B cell (primary cell): Measurements from ENCODE around the gene ARF5. TPM values are rescaled to one million over a fixed set of nuclear protein-coding genes. Genes with fewer than 3 reads are reported as not detected.

ENCODE experiments used
- ATAC-seq: fragments of 200-7000 bp; cut with Tn5 transposase; one replicate; pipeline ENCODE4 v1.10.0; 2021; ENCODE audit warnings: low read depth, mild to moderate bottlenecking, moderate number of reproducible peaks, moderate library complexity
- CTCF ChIA-PET: fragments of 350-600 bp; sonication (Branson Sonifier 250); formaldehyde crosslinking; loops from one replicate; lab custom pipeline; 2021; ENCODE audit warnings: antibody characterized with exemption, inconsistent platforms; lab: Charles Lee
- POLR2A ChIA-PET: fragments of 350-600 bp; sonication (Branson Sonifier 250); formaldehyde crosslinking; loops from one replicate; lab custom pipeline; 2021; ENCODE audit warnings: antibody characterized with exemption; lab: Charles Lee
- DNase-seq: peaks from one replicate; pipeline ENCODE4 v3.0.0; 2013
- H2AFZ ChIP-seq: 2 replicates; pipeline ENCODE4 v1.6.1; 2012; ENCODE audit warnings: mild to moderate bottlenecking, low read depth, low read length; ENCODE audit not compliant: insufficient read depth, poor library complexity, severe bottlenecking
- H3K27ac ChIP-seq, 2 donors: 1 replicate in 1 of 2; 2 replicates in 1 of 2; pipeline ENCODE4 v1.5.1; 2012 to 2013; ENCODE audit warnings: low read length in 2 of 2, mild to moderate bottlenecking in 2 of 2, moderate library complexity in 1 of 2
- H3K27me3 ChIP-seq, 4 experiments: fragments of 200-600 bp in 1 of 4; sonication (generic) in 1 of 4; replicated peaks in 1 of 4; 1 replicate in 2 of 4; 2 replicates in 2 of 4; pipeline versions ENCODE4 v1.6.1 to v1.7.0; 2013 to 2016; ENCODE audit warnings: low read length in 3 of 4, mild to moderate bottlenecking in 2 of 4, mixed read lengths in 1 of 4, moderate library complexity in 1 of 4; ENCODE audit not compliant: insufficient read depth in 4 of 4, control insufficient read depth in 3 of 4; ENCODE audit errors: control extremely low read depth in 1 of 4
- H3K36me3 ChIP-seq, 2 experiments: replicated peaks in 1 of 2; 1 replicate in 1 of 2; 2 replicates in 1 of 2; pipeline versions ENCODE4 v1.6.1 to v1.7.1; 2013; ENCODE audit warnings: low read length in 1 of 2; ENCODE audit not compliant: insufficient read depth in 2 of 2, control insufficient read depth in 1 of 2; ENCODE audit errors: control extremely low read depth in 1 of 2, extremely low read depth in 1 of 2
- H3K4me1 ChIP-seq, 2 donors: fragments of 200-600 bp in 1 of 2; sonication (generic) in 1 of 2; 1 replicate in 1 of 2; 2 replicates in 1 of 2; pipeline versions ENCODE4 v1.5.1 to v1.6.1; 2013 to 2017; ENCODE audit warnings: low read length in 2 of 2; ENCODE audit not compliant: control insufficient read depth in 2 of 2, insufficient read depth in 2 of 2
- H3K4me2 ChIP-seq: replicated peaks from 2 replicates; pipeline ENCODE3; 2012; ENCODE audit warnings: mild to moderate bottlenecking, low read depth, low read length; ENCODE audit not compliant: poor library complexity, severe bottlenecking
- H3K4me3 ChIP-seq, 5 experiments: fragments of 200-600 bp in 1 of 5; sonication (generic) in 1 of 5; 1 replicate in 3 of 5; 2 replicates in 2 of 5; pipeline versions ENCODE4 v1.5.1 to v1.7.0; 2011 to 2016; ENCODE audit warnings: low read length in 4 of 5, mild to moderate bottlenecking in 4 of 5, low read depth in 2 of 5, control low read depth in 1 of 5, moderate library complexity in 1 of 5; ENCODE audit not compliant: insufficient read depth in 1 of 5; ENCODE audit errors: control extremely low read depth in 1 of 5, extremely low read depth in 1 of 5
- H3K79me2 ChIP-seq: fragments of 200-600 bp; sonication (generic); one replicate; pipeline ENCODE4 v1.6.0; 2016; ENCODE audit warnings: low read length; ENCODE audit not compliant: control insufficient read depth, insufficient read depth
- H3K9ac ChIP-seq: fragments of 200-600 bp; sonication (generic); 2 replicates; pipeline ENCODE4 v1.6.1; 2017; ENCODE audit warnings: mild to moderate bottlenecking, low read length, moderate library complexity
- H3K9me3 ChIP-seq, 3 donors: one replicate each; pipeline versions ENCODE4 v1.6.1 to v1.7.1; 2013; ENCODE audit warnings: low read length in 2 of 3; ENCODE audit not compliant: control insufficient read depth in 2 of 3, insufficient read depth in 1 of 3; ENCODE audit errors: control extremely low read depth in 1 of 3
- H4K20me1 ChIP-seq: 2 replicates; pipeline ENCODE4 v1.6.0; 2012; ENCODE audit warnings: mild to moderate bottlenecking, low read length; ENCODE audit not compliant: insufficient read depth, control insufficient read depth, poor library complexity, severe bottlenecking
- H3K27ac Mint-ChIP-seq: one replicate; pipeline ENCODE4 v1.8.0; 2021; ENCODE audit warnings: mixed read lengths
- H3K27me3 Mint-ChIP-seq: one replicate; pipeline ENCODE4 v1.8.0; 2021; ENCODE audit warnings: mixed read lengths
- H3K4me1 Mint-ChIP-seq: one replicate; pipeline ENCODE4 v1.8.0; 2021; ENCODE audit warnings: mixed read lengths
- H3K4me3 Mint-ChIP-seq: one replicate; pipeline ENCODE4 v1.8.0; 2021; ENCODE audit warnings: mixed read lengths
- H3K9me3 Mint-ChIP-seq: one replicate; pipeline ENCODE4 v1.8.0; 2022; ENCODE audit warnings: mixed read lengths; ENCODE audit not compliant: insufficient read depth
- EZH2 ChIP-seq: IDR thresholded peaks from 2 replicates; pipeline ENCODE4 v1.6.1; 2012; ENCODE audit warnings: borderline replicate concordance, low read depth, mild to moderate bottlenecking, moderate library complexity, low read length; ENCODE audit not compliant: insufficient read depth, poor library complexity, severe bottlenecking
- WGBS: methylation state at CpG from one replicate; pipeline ENCODE4 v1.1.5; 2013; ENCODE audit warnings: missing lambda C conversion rate; ENCODE audit not compliant: insufficient coverage; 5-methylcytosine and 5-hydroxymethylcytosine counted together
- intact Hi-C: fragments of 100-400 bp; cut with micrococcal nuclease; formaldehyde crosslinking; loops from one replicate; pipeline ENCODE4 v1.10.0; 2022
- polyA plus RNA-seq: library from polyadenylated mRNA; depleted of rRNA; stranded (reverse); fragments of >200 nt; gene quantifications from 2 replicates; pipeline ENCODE4 v1.2.3, GENCODE V29; 2012
- total RNA-seq, 2 donors: library from RNA; stranded (reverse); fragments of 120-200 nt in 1 of 2; gene quantifications; 1 replicate in 1 of 2; 2 replicates in 1 of 2; pipeline versions ENCODE4 v1.2.3 to v1.2.4, GENCODE V29; 2013 to 2022
- TF ChIP-seq, protein P1 (sequence below): fragments of 200-600 bp; IDR thresholded peaks from one replicate; pipeline ENCODE4 v1.8.0; 2022; ENCODE audit warnings: antibody characterized with exemption, mild to moderate bottlenecking

Gene ARF5
- total and polyA plus RNA-seq, 2 donors (not counting 1 experiment from before 2014, with no cell fraction given), result 77.1 to 234 TPM

DNA sequence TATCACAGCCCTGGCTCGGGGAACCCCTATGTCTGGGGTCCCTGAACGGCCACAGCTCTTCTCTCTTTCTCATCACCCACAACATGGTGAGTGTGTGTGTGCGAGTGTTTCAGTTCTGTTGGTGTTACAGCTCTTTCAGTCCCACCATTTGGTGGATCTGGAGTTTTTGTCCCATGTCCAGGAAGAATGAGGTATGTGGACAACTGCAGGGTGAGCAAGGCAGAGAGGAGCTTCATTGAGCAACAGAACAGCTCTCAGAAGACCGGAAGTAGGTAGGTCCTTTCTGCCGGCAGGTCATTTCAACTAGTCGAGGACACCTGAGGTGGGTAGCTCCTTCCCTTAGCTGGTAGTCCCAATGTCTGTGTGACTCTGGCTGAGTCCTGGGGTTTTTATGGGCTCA, 20.2 kb downstream of the ARF5 start:
- CTCF ChIA-PET, result no interaction called here
- Histone ChIP-seq H3K4me3 (no peak overlapping the region), H3K4me1 (no peaks in the 10 kb centered on the region), H3K27me3 (peaks cover 0 to 2% (median 0%) of the 10 kb centered on the region in 4 experiments), H3K4me2 (no peak overlapping the region), H4K20me1 (no peaks in the 10 kb centered on the region), H3K9me3 (peaks cover 0 to 18% (median 6%) of the 10 kb centered on the region in 3 donors), H3K27ac (no peak overlapping the region), H3K79me2 (no peaks in the 10 kb centered on the region), H3K9ac (no peak overlapping the region), H2AFZ (no peak overlapping the region), H3K36me3 (no peaks in the 10 kb centered on the region)
- 100% methylated on average over 3 of the region's 6 CpGs for WGBS
- Mint-ChIP-seq H3K4me1 (no peaks in the 10 kb centered on the region), H3K9me3 (peaks cover 6% of the 10 kb centered on the region), H3K27me3 (peaks cover 29% of the 10 kb centered on the region), H3K27ac (no peak overlapping the region), H3K4me3 (no peak overlapping the region)
- ATAC-seq, result no peak
- no peak for TF ChIP-seq EZH2
- TF ChIP-seq, protein P1, sequence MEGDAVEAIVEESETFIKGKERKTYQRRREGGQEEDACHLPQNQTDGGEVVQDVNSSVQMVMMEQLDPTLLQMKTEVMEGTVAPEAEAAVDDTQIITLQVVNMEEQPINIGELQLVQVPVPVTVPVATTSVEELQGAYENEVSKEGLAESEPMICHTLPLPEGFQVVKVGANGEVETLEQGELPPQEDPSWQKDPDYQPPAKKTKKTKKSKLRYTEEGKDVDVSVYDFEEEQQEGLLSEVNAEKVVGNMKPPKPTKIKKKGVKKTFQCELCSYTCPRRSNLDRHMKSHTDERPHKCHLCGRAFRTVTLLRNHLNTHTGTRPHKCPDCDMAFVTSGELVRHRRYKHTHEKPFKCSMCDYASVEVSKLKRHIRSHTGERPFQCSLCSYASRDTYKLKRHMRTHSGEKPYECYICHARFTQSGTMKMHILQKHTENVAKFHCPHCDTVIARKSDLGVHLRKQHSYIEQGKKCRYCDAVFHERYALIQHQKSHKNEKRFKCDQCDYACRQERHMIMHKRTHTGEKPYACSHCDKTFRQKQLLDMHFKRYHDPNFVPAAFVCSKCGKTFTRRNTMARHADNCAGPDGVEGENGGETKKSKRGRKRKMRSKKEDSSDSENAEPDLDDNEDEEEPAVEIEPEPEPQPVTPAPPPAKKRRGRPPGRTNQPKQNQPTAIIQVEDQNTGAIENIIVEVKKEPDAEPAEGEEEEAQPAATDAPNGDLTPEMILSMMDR, result no peak
- DNase-seq, result no peak
- intact Hi-C loops, result no loop called here
- POLR2A ChIA-PET, result no interaction called here

DNA sequence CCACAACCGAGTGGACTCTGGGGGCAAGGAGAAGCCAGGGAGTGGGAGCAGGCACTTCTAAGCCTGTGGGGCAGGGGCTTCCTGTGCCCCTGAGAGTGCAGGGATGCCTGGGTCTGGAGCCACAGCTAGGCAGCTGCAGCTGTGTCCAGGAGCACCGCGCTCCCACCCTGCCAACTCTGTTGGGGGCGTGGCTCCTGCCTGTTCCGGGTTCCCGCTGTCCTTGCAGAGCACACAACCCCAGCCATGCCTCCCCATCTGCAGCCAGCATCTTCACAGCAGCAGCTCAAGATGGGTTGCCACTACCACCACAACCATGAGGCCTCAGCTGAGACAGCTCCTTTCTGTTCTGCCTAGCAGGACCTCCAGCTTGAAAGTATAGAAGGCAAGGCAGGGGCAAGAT, 21.1 kb downstream of the ARF5 start:
- no peak overlapping the region for H3K4me3 ChIP-seq
- no peaks in the 10 kb centered on the region for H3K36me3 ChIP-seq
- no peak overlapping the region for H3K27ac Mint-ChIP-seq
- TF ChIP-seq EZH2, result no peak
- TF ChIP-seq, protein P1, result no peak
- no peak overlapping the region for H3K4me2 ChIP-seq
- intact Hi-C loops, result no loop called here
- H3K27me3 Mint-ChIP-seq, result peaks cover 38% of the 10 kb centered on the region
- no peak for DNase-seq
- WGBS, result 96% methylated on average over 6 of the region's 6 CpGs
- H2AFZ ChIP-seq, result no peak overlapping the region
- H3K4me1 Mint-ChIP-seq, result no peaks in the 10 kb centered on the region
- H3K9me3 Mint-ChIP-seq, result peaks cover 6% of the 10 kb centered on the region
- no peaks in the 10 kb centered on the region for H4K20me1 ChIP-seq
- H3K27ac ChIP-seq, result no peak overlapping the region
- ChIA-PET POLR2A (no interaction called here), CTCF (no interaction called here)
- ATAC-seq, result no peak
- no peaks in the 10 kb centered on the region for H3K4me1 ChIP-seq
- peaks cover 0 to 18% (median 6%) of the 10 kb centered on the region in 3 donors for H3K9me3 ChIP-seq
- no peak overlapping the region for H3K9ac ChIP-seq
- peaks cover 0 to 3% (median 0%) of the 10 kb centered on the region in 4 experiments for H3K27me3 ChIP-seq
- H3K4me3 Mint-ChIP-seq, result no peak overlapping the region
- H3K79me2 ChIP-seq, result no peaks in the 10 kb centered on the region
